ENCODE results near the gene TMEM52.
A peak's percentile ranks its signal among the peaks of the same experiment; 100 is the strongest.
"Not testable (repeated sequence)": the region's sequence is repeated elsewhere in the genome, so short reads cannot be mapped to it uniquely, and the experiment has no call there.

TMEM52 gene

GRCh38 chr1:1946540-1946939 lies 27.5 kb upstream of the TMEM52 start:
- no peak for DNase-seq (ENCODE audit: low read depth)

- DNase-seq (ENCODE audit: low read depth) = no peak
These were observed 26.8 kb upstream of the TMEM52 start for GRCh38 chr1:1945782-1946393.

- peak; percentile 39 for DNase-seq (ENCODE audit: low read depth)
These were observed 24.9 kb upstream of the TMEM52 start for GRCh38 chr1:1943834-1944570.

- DNase-seq (ENCODE audit: low read depth) = no peak
These were observed 23.9 kb upstream of the TMEM52 start for GRCh38 chr1:1942753-1943656.

- no peak for DNase-seq (ENCODE audit: low read depth)
These were observed 23.0 kb upstream of the TMEM52 start for GRCh38 chr1:1941868-1942752.

- no peak for DNase-seq (ENCODE audit: low read depth)
These were observed 22.2 kb upstream of the TMEM52 start for GRCh38 chr1:1941211-1941841.

- DNase-seq (ENCODE audit: low read depth) = no peak
These were observed 21.0 kb upstream of the TMEM52 start for GRCh38 chr1:1940123-1940425.

GRCh38 chr1:1939296-1940122 lies 20.4 kb upstream of the TMEM52 start:
- no peak for DNase-seq (ENCODE audit: low read depth)

- DNase-seq (ENCODE audit: low read depth) = no peak
These were observed 19.7 kb upstream of the TMEM52 start for GRCh38 chr1:1938613-1939295.

- DNase-seq (ENCODE audit: low read depth) = no peak
These were observed 19.1 kb upstream of the TMEM52 start for GRCh38 chr1:1938276-1938573.

GRCh38 chr1:1937549-1938275 lies 18.6 kb upstream of the TMEM52 start:
- no peak for DNase-seq (ENCODE audit: low read depth)

- DNase-seq (ENCODE audit: low read depth) = no peak
These were observed 18.0 kb upstream of the TMEM52 start for GRCh38 chr1:1937061-1937460.

GRCh38 chr1:1934848-1935247 lies 15.8 kb upstream of the TMEM52 start:
- not testable (repeated sequence) for DNase-seq (ENCODE audit: low read depth)

- no peak for DNase-seq (ENCODE audit: low read depth)
These were observed 10.8 kb upstream of the TMEM52 start for GRCh38 chr1:1929639-1930545.

GRCh38 chr1:1929102-1929638 lies 10.1 kb upstream of the TMEM52 start:
- DNase-seq (ENCODE audit: low read depth) = no peak

GRCh38 chr1:1928231-1929101 lies 9.4 kb upstream of the TMEM52 start:
- no peak for DNase-seq (ENCODE audit: low read depth)

GRCh38 chr1:1927751-1928150 lies 8.7 kb upstream of the TMEM52 start:
- no peak for DNase-seq (ENCODE audit: low read depth)

Data from stimulated activated CD4-positive, alpha-beta T cell treated with anti-CD3 and anti-CD28 coated beads, Interleukin-2, amount 100 ng/mL, for 4 hours (primary cell).